Tibial artery (tissue), 4 donors: ENCODE measurements around the gene AP5Z1.

Experiments
- DNase-seq, 2 donors: peaks; one replicate each; pipeline ENCODE4 v3.0.0-alpha.2; 2019
- H3K27ac ChIP-seq, 2 donors: fragments of 200-600 bp; sonication (generic) in 1 of 2; 1 replicate in 1 of 2; 2 replicates in 1 of 2; pipeline ENCODE4 v1.5.1; 2018 to 2019; ENCODE audit warnings: mild to moderate bottlenecking in 1 of 2
- H3K27me3 ChIP-seq, 2 donors: fragments of 200-600 bp; sonication (generic) in 1 of 2; one replicate each; pipeline versions ENCODE4 v1.5.1 to v1.6.0; 2016 to 2019
- H3K36me3 ChIP-seq, 3 donors: fragments of 200-600 bp; sonication (generic) in 2 of 3; one replicate each; pipeline ENCODE4 v1.5.1; 2016 to 2019; ENCODE audit warnings: mild to moderate bottlenecking in 2 of 3
- H3K4me1 ChIP-seq, 4 donors: fragments of 200-600 bp; sonication (generic) in 2 of 4; 1 replicate in 3 of 4; 2 replicates in 1 of 4; pipeline ENCODE4 v1.5.1; 2016 to 2019
- H3K4me3 ChIP-seq, 2 donors: fragments of 200-600 bp; sonication (generic) in 1 of 2; 1 replicate in 1 of 2; 2 replicates in 1 of 2; pipeline ENCODE4 v1.5.1; 2018 to 2019; ENCODE audit warnings: mild to moderate bottlenecking in 2 of 2
- H3K9me3 ChIP-seq, 3 donors: fragments of 200-600 bp; sonication (generic) in 1 of 3; one replicate each; pipeline ENCODE4 v1.5.1; 2016 to 2019
- intact Hi-C: fragments of 100-400 bp; cut with DNase I; formaldehyde crosslinking; loops from one replicate; pipeline ENCODE4 v1.15.0; 2023; ENCODE audit warnings: low total_unique reads
- TF ChIP-seq, protein P1 (sequence below), 2 experiments: fragments of 200-600 bp in 1 of 2; fragments of 450-650 bp in 1 of 2; IDR thresholded peaks; one replicate each; pipeline ENCODE4 v1.5.1; 2017 to 2019; ENCODE audit warnings: antibody characterized with exemption in 2 of 2, mild to moderate bottlenecking in 1 of 2, moderate library complexity in 1 of 2

AP5Z1 gene

GRCh38 chr7:4763091-4763793, 12.2 kb upstream of the AP5Z1 start:
- DNase-seq, result no peak
- Histone ChIP-seq H3K36me3 (peaks cover 55 to 94% (median 70%) of the 10 kb centered on the region in 3 donors), H3K27ac (no peak overlapping the region)

GRCh38 chr7:4763794-4764185, 11.6 kb upstream of the AP5Z1 start:
- Histone ChIP-seq H3K4me1 (peaks cover 0 to 5% (median 0%) of the 10 kb centered on the region in 4 donors), H3K27ac (no peak overlapping the region), H3K36me3 (peaks cover 54 to 93% (median 65%) of the 10 kb centered on the region in 3 donors), H3K4me3 (no peak overlapping the region), H3K27me3 (no peaks in the 10 kb centered on the region), H3K9me3 (no peaks in the 10 kb centered on the region)
- no peak for DNase-seq
- intact Hi-C loops, result no loop called here
- TF ChIP-seq, protein P1, sequence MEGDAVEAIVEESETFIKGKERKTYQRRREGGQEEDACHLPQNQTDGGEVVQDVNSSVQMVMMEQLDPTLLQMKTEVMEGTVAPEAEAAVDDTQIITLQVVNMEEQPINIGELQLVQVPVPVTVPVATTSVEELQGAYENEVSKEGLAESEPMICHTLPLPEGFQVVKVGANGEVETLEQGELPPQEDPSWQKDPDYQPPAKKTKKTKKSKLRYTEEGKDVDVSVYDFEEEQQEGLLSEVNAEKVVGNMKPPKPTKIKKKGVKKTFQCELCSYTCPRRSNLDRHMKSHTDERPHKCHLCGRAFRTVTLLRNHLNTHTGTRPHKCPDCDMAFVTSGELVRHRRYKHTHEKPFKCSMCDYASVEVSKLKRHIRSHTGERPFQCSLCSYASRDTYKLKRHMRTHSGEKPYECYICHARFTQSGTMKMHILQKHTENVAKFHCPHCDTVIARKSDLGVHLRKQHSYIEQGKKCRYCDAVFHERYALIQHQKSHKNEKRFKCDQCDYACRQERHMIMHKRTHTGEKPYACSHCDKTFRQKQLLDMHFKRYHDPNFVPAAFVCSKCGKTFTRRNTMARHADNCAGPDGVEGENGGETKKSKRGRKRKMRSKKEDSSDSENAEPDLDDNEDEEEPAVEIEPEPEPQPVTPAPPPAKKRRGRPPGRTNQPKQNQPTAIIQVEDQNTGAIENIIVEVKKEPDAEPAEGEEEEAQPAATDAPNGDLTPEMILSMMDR (IDR thresholded peaks at IDR 0.05), result no peak

More at GRCh38 chr7:4763091-4763793, 12.2 kb upstream of the AP5Z1 start:
- Histone ChIP-seq H3K4me1 (peaks cover 0 to 4% (median 0%) of the 10 kb centered on the region in 4 donors), H3K4me3 (no peak overlapping the region), H3K27me3 (no peaks in the 10 kb centered on the region), H3K9me3 (no peaks in the 10 kb centered on the region)
- intact Hi-C loops, result no loop called here
- TF ChIP-seq, protein P1 (IDR thresholded peaks at IDR 0.05), result no peak

DNA sequence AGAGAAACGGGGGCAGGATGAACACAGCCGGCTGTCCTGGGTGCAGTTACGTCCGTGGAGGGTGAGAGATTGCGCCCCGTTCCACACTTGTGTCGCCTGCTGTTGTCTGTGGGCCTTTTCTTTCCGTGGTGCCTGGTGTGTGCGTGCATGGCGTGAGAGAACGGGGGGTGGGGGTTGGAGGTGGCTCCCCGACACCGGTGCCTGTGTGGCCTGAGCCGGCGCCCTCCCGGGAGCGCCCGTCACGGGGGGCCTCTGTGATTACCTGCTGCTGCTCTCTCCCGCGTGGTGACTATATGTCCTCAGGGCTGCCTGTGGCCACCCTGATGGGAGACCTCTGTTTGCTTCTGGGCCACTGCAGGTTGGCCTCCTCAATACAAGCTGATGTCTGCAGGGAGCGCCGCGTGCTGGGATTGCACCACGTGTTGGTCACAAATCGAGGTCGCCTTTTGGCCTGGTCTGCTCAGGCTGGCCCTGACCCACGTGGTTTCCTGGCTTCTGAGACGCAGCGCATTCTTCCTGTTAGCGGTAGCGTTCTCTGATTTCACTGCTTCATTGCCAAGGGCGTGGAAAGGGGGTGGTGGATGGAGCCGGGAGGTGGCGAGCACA, 10.9 kb upstream of the AP5Z1 start:
- peaks cover 50 to 86% (median 58%) of the 10 kb centered on the region in 3 donors for H3K36me3 ChIP-seq
- no peaks in the 10 kb centered on the region for H3K9me3 ChIP-seq
- H3K27ac ChIP-seq, result no peak overlapping the region
- DNase-seq, result no peak
- H3K4me3 ChIP-seq, result no peak overlapping the region
- TF ChIP-seq, protein P1 (IDR thresholded peaks at IDR 0.05), result no peak
- H3K27me3 ChIP-seq, result no peaks in the 10 kb centered on the region
- H3K4me1 ChIP-seq, result peaks cover 0 to 12% (median 0%) of the 10 kb centered on the region in 4 donors
- intact Hi-C loops, result no loop called here

GRCh38 chr7:4765776-4766490, 9.5 kb upstream of the AP5Z1 start:
- H3K4me3 ChIP-seq, result no peak overlapping the region
- no peak for DNase-seq
- H3K27me3 ChIP-seq, result no peaks in the 10 kb centered on the region
- peaks cover 0 to 16% (median 0%) of the 10 kb centered on the region in 4 donors for H3K4me1 ChIP-seq
- peaks cover 38 to 72% (median 44%) of the 10 kb centered on the region in 3 donors for H3K36me3 ChIP-seq
- H3K27ac ChIP-seq, result peak overlapping the region in 1 of 2 donors; percentile 28
- intact Hi-C loops, result no loop called here
- TF ChIP-seq, protein P1 (IDR thresholded peaks at IDR 0.05), result no peak
- H3K9me3 ChIP-seq, result no peaks in the 10 kb centered on the region

GRCh38 chr7:4766666-4767519, 8.5 kb upstream of the AP5Z1 start:
- no peak for DNase-seq
- TF ChIP-seq, protein P1 (IDR thresholded peaks at IDR 0.05), result no peak
- Histone ChIP-seq H3K4me3 (no peak overlapping the region), H3K27ac (no peak overlapping the region), H3K36me3 (peaks cover 29 to 63% (median 40%) of the 10 kb centered on the region in 3 donors), H3K27me3 (no peaks in the 10 kb centered on the region), H3K9me3 (no peaks in the 10 kb centered on the region), H3K4me1 (peaks cover 0 to 16% (median 0%) of the 10 kb centered on the region in 4 donors)
- intact Hi-C loops, result no loop called here
